Endothelial cell of umbilical vein (primary cell): ENCODE results near the gene LHFPL6. TPM values are rescaled to one million over a fixed set of nuclear protein-coding genes. Genes with fewer than 3 reads are reported as not detected.

Experiments
- BruUV-seq: library from RNA; stranded (reverse); fragments of 400-500 nt; replicated peaks from 2 replicates; lab custom pipeline; 2021; lab: Mats Ljungman, UMichigan
- CTCF ChIA-PET: fragments of 300-600, 350-600 bp; sonication (Branson Sonifier 250); formaldehyde crosslinking; loops from one replicate; lab custom pipeline; 2021; ENCODE audit warnings: antibody characterized with exemption, inconsistent platforms; lab: Charles Lee
- POLR2A ChIA-PET: fragments of 300-600, 350-600 bp; sonication (Branson Sonifier 250); formaldehyde crosslinking; loops from one replicate; lab custom pipeline; 2021; ENCODE audit warnings: antibody characterized with exemption, inconsistent platforms; lab: Charles Lee
- DNase-seq: peaks from one replicate; pipeline ENCODE4 v3.0.0-alpha.2; 2011; ENCODE audit warnings: low read depth, low spot score
- FAIRE-seq: peaks from 2 replicates; lab custom pipeline; 2011; peaks lifted over from hg19 to GRCh38; lab: Jason Lieb, UNC
- H2AFZ ChIP-seq: 2 replicates; pipeline ENCODE4 v1.6.0; 2012; ENCODE audit warnings: low read depth, low read length, control low read depth, inconsistent platforms
- H3K27ac ChIP-seq: 2 replicates; pipeline ENCODE4 v1.5.1; 2011; ENCODE audit warnings: low read depth, mild to moderate bottlenecking, control low read depth, low read length, moderate library complexity; ENCODE audit not compliant: insufficient read depth
- H3K27me3 ChIP-seq, 2 experiments: 2 replicates each; pipeline versions ENCODE4 v1.6.0 to v1.6.1; 2011; ENCODE audit warnings: low read length in 2 of 2, mixed read lengths in 1 of 2; ENCODE audit not compliant: control insufficient read depth in 2 of 2, insufficient read depth in 2 of 2
- H3K36me3 ChIP-seq, 2 experiments: 2 replicates in 1 of 2; 3 replicates in 1 of 2; pipeline ENCODE4 v1.5.1; 2011; ENCODE audit warnings: low read length in 2 of 2, mild to moderate bottlenecking in 1 of 2, moderate library complexity in 1 of 2; ENCODE audit not compliant: control insufficient read depth in 2 of 2, insufficient read depth in 2 of 2; ENCODE audit errors: extremely low read depth in 1 of 2
- H3K4me1 ChIP-seq: 3 replicates; pipeline ENCODE4 v1.5.1; 2011; ENCODE audit warnings: mild to moderate bottlenecking, low read length; ENCODE audit not compliant: control insufficient read depth, insufficient read depth; ENCODE audit errors: extremely low read depth
- H3K4me2 ChIP-seq: 2 replicates; pipeline ENCODE4 v1.6.1; 2011; ENCODE audit warnings: low read length, control low read depth, mixed read lengths; ENCODE audit not compliant: insufficient read depth
- H3K4me3 ChIP-seq, 3 experiments: fragments of 200-600 bp in 1 of 3; sonication (generic), shearing (Covaris generic) in 1 of 3; replicated peaks in 1 of 3; 2 replicates each; pipeline ENCODE4 v1.5.1; 2011 to 2016; ENCODE audit warnings: control low read depth in 3 of 3, low read length in 3 of 3, mild to moderate bottlenecking in 2 of 3, inconsistent platforms in 1 of 3, low read depth in 1 of 3, moderate library complexity in 1 of 3; ENCODE audit not compliant: insufficient read depth in 1 of 3
- H3K79me2 ChIP-seq: 2 replicates; pipeline ENCODE4 v1.6.0; 2012; ENCODE audit warnings: low read length, inconsistent platforms; ENCODE audit not compliant: control insufficient read depth, insufficient read depth
- H3K9ac ChIP-seq: replicated peaks from 2 replicates; pipeline ENCODE3; 2011; ENCODE audit warnings: low read length, control low read depth; ENCODE audit not compliant: insufficient read depth; ENCODE audit errors: extremely low read depth
- H3K9me1 ChIP-seq: replicated peaks from 3 replicates; pipeline ENCODE4 v1.6.0; 2011; ENCODE audit warnings: mild to moderate bottlenecking, low read length; ENCODE audit not compliant: control insufficient read depth, insufficient read depth; ENCODE audit errors: extremely low read depth
- H3K9me3 ChIP-seq: replicated peaks from 2 replicates; pipeline ENCODE4 v1.5.1; 2012; ENCODE audit warnings: low read length, inconsistent platforms; ENCODE audit not compliant: control insufficient read depth, insufficient read depth
- H4K20me1 ChIP-seq: replicated peaks from 2 replicates; pipeline ENCODE3; 2011; ENCODE audit warnings: mild to moderate bottlenecking, low read length; ENCODE audit not compliant: control insufficient read depth, insufficient read depth; ENCODE audit errors: extremely low read depth
- CTCF ChIP-seq, 2 donors: IDR thresholded peaks; 1 replicate in 1 of 2; 2 replicates in 1 of 2; pipeline ENCODE4 v1.5.1; 2011; ENCODE audit warnings: low read length in 2 of 2, mild to moderate bottlenecking in 2 of 2, moderate library complexity in 2 of 2, control low read depth in 1 of 2, inconsistent platforms in 1 of 2, low read depth in 1 of 2; ENCODE audit not compliant: insufficient read depth in 1 of 2; ENCODE audit errors: extremely low read depth in 1 of 2
- EZH2 ChIP-seq: IDR thresholded peaks from 2 replicates; pipeline ENCODE4 v1.6.1; 2012; ENCODE audit warnings: borderline replicate concordance, low read depth, mild to moderate bottlenecking, moderate library complexity, low read length, inconsistent platforms; ENCODE audit not compliant: severe bottlenecking
- FOS ChIP-seq: IDR thresholded peaks from 2 replicates; pipeline ENCODE4 v1.6.1; 2011; ENCODE audit warnings: mild to moderate bottlenecking, low read length, moderate library complexity, borderline replicate concordance; ENCODE audit not compliant: insufficient read depth
- GATA2 ChIP-seq: IDR thresholded peaks from 2 replicates; pipeline ENCODE4 v1.7.0; 2011; ENCODE audit warnings: low read depth, mild to moderate bottlenecking, moderate library complexity, mixed read lengths, low read length; ENCODE audit not compliant: insufficient read length, insufficient read depth
- JUN ChIP-seq: IDR thresholded peaks from 2 replicates; pipeline ENCODE4 v1.6.1; 2011; ENCODE audit warnings: borderline replicate concordance, low read depth; ENCODE audit not compliant: insufficient read length, insufficient read depth
- MAX ChIP-seq: IDR thresholded peaks from 2 replicates; pipeline ENCODE4 v1.6.1; 2011; ENCODE audit not compliant: insufficient read depth, insufficient read length
- MYC ChIP-seq: IDR thresholded peaks from one replicate; pipeline ENCODE4 v1.6.1; 2011; ENCODE audit warnings: mild to moderate bottlenecking, low read depth, low read length
- POLR2A ChIP-seq: IDR thresholded peaks from 2 replicates; pipeline ENCODE4 v1.6.1; 2012; ENCODE audit warnings: low read depth, mild to moderate bottlenecking, control low read depth, low read length
- POLR2AphosphoS5 ChIP-seq: IDR thresholded peaks from 2 replicates; pipeline ENCODE4 v1.6.1; 2012; ENCODE audit warnings: low read depth, mild to moderate bottlenecking, control low read depth, low read length, moderate library complexity; ENCODE audit not compliant: insufficient read depth
- dilution Hi-C: fragments of 300-500 bp; cut with MboI; formaldehyde crosslinking; loops from one replicate; pipeline ENCODE4 v1.15.0; 2019; ENCODE audit warnings: low sequenced_read_pairs; ENCODE audit not compliant: extremely low pct_ligation_motif_present
- intact Hi-C: fragments of 100-400 bp; cut with micrococcal nuclease; formaldehyde crosslinking; loops from one replicate; pipeline ENCODE4 v1.10.0; 2022
- polyA plus RNA-seq, 4 experiments: library from polyadenylated mRNA; depleted of rRNA in 3 of 4; stranded (reverse) in 3 of 4; unstranded in 1 of 4; fragments of >200 nt; gene quantifications; 2 replicates each; pipeline versions ENCODE4 v1.2.1 to v1.2.3, GENCODE V29; 2011 to 2012; ENCODE audit warnings: missing spikeins in 1 of 4
- total RNA-seq: library from RNA; stranded (reverse); gene quantifications from 2 replicates; pipeline ENCODE4 v1.2.3, GENCODE V29; 2021

Gene LHFPL6
- total and polyA plus RNA-seq, 2 donors (not counting 3 experiments of a cell fraction or from before 2014, with no cell fraction given) = 17.5 to 19.4 TPM

GRCh38 chr13:39527961-39528660, 74.9 kb downstream of the LHFPL6 start:
- Histone ChIP-seq H3K9ac (no peak overlapping the region), H3K79me2 (no peaks in the 10 kb centered on the region), H3K4me2 (peak overlapping the region; percentile 54), H3K9me1 (no peaks in the 10 kb centered on the region), H3K27me3 (no peaks in the 10 kb centered on the region), H3K9me3 (no peaks in the 10 kb centered on the region), H3K27ac (peak overlapping the region; percentile 66), H3K36me3 (no peaks in the 10 kb centered on the region), H4K20me1 (no peaks in the 10 kb centered on the region), H2AFZ (peak overlapping the region; percentile 28), H3K4me1 (peaks cover 15% of the 10 kb centered on the region), H3K4me3 (no peak overlapping the region)
- DNase-seq (peak; percentile 80), FAIRE-seq (peak; percentile 79)
- dilution Hi-C loops = no loop called here
- intact Hi-C loops = loop anchor here (1.0 kb wide), 1 partner anchor 74 kb away; no protein-coding TSS in a partner anchor
- ChIA-PET POLR2A (interaction anchor here (0.6 kb wide), 1 partner anchor 8 kb away, joined by 3 read pairs; no protein-coding TSS in a partner anchor), CTCF (interaction anchor here (0.8 to 2.6 kb wide), 10 partner anchors 8 to 123 kb away, joined by 3 to 20 read pairs (median 6); partner anchors contain the start of gene LHFPL6)
- BruUV-seq = no TSS peak
- peak; percentile 79 for TF ChIP-seq GATA2
- TF ChIP-seq CTCF (IDR thresholded peaks at IDR 0.05; ENCODE audit: extremely low read depth in 1 of 2, insufficient read depth in 1 of 2, low read depth in 1 of 2, low read length in 2 of 2) = no peak
- peak; percentile 78 for TF ChIP-seq JUN
- TF ChIP-seq MYC = no peak
- no peak for TF ChIP-seq EZH2
- TF ChIP-seq MAX = no peak
- TF ChIP-seq POLR2A = no peak
- peak; percentile 49 for TF ChIP-seq POLR2AphosphoS5
- peak; percentile 95 for TF ChIP-seq FOS
